ENCODE measurements around the gene OMP.

DNA sequence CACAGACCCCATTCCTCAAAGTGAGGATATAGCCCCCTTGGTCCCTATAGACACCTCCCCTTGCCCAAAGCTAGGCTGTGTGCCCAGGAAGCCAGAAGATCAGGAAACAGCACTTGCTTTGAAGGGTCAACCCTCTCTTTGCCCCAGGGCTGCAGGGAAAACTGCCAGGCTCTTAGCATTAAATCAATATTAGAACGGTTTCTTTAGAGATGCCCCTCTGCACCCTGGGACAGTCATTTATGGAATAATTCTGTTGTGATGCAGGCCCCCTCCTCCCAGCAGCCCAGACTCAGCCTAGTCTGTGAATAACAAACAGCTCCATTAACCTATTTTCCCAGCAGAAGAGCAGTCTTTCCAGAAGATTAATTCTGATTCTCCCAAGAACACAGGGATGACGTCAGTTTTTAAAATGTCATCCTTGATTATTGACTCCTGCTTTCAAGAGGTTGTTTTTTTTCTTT lies 47.5 kb upstream of the OMP start:
- TF ChIP-seq, protein P1, sequence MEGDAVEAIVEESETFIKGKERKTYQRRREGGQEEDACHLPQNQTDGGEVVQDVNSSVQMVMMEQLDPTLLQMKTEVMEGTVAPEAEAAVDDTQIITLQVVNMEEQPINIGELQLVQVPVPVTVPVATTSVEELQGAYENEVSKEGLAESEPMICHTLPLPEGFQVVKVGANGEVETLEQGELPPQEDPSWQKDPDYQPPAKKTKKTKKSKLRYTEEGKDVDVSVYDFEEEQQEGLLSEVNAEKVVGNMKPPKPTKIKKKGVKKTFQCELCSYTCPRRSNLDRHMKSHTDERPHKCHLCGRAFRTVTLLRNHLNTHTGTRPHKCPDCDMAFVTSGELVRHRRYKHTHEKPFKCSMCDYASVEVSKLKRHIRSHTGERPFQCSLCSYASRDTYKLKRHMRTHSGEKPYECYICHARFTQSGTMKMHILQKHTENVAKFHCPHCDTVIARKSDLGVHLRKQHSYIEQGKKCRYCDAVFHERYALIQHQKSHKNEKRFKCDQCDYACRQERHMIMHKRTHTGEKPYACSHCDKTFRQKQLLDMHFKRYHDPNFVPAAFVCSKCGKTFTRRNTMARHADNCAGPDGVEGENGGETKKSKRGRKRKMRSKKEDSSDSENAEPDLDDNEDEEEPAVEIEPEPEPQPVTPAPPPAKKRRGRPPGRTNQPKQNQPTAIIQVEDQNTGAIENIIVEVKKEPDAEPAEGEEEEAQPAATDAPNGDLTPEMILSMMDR (IDR thresholded peaks at IDR 0.05; ENCODE audit: extremely low read depth in 1 of 2, insufficient read depth in 1 of 2, low read depth in 1 of 2, low read length in 2 of 2): no peak
- TF ChIP-seq POLR2A (IDR thresholded peaks at IDR 0.05; ENCODE audit: low read depth, low read length): no peak
- no peak for TF ChIP-seq MYC (IDR thresholded peaks at IDR 0.05; ENCODE audit: low read depth, low read length)
- TF ChIP-seq, protein P2, sequence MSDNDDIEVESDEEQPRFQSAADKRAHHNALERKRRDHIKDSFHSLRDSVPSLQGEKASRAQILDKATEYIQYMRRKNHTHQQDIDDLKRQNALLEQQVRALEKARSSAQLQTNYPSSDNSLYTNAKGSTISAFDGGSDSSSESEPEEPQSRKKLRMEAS (IDR thresholded peaks at IDR 0.05; ENCODE audit: insufficient read depth, insufficient read length): no peak
- no peak for TF ChIP-seq EZH2 (IDR thresholded peaks at IDR 0.05; ENCODE audit: borderline replicate concordance, low read depth, low read length, severe bottlenecking)
- no peak for TF ChIP-seq JUN (IDR thresholded peaks at IDR 0.05; ENCODE audit: borderline replicate concordance, insufficient read depth, insufficient read length, low read depth)
- no peak for TF ChIP-seq POLR2AphosphoS5 (IDR thresholded peaks at IDR 0.05; ENCODE audit: insufficient read depth, low read depth, low read length)
- TF ChIP-seq GATA2 (IDR thresholded peaks at IDR 0.05; ENCODE audit: insufficient read depth, insufficient read length, low read depth, low read length): no peak
- no peak for TF ChIP-seq FOS (IDR thresholded peaks at IDR 0.05; ENCODE audit: borderline replicate concordance, insufficient read depth, low read length)

All from endothelial cell of umbilical vein (primary cell).